ENCODE results near the gene SLC26A11.
"Not testable (repeated sequence)": the region's sequence is repeated elsewhere in the genome, so short reads cannot be mapped to it uniquely, and the experiment has no call there.

Gene SLC26A11

DNA sequence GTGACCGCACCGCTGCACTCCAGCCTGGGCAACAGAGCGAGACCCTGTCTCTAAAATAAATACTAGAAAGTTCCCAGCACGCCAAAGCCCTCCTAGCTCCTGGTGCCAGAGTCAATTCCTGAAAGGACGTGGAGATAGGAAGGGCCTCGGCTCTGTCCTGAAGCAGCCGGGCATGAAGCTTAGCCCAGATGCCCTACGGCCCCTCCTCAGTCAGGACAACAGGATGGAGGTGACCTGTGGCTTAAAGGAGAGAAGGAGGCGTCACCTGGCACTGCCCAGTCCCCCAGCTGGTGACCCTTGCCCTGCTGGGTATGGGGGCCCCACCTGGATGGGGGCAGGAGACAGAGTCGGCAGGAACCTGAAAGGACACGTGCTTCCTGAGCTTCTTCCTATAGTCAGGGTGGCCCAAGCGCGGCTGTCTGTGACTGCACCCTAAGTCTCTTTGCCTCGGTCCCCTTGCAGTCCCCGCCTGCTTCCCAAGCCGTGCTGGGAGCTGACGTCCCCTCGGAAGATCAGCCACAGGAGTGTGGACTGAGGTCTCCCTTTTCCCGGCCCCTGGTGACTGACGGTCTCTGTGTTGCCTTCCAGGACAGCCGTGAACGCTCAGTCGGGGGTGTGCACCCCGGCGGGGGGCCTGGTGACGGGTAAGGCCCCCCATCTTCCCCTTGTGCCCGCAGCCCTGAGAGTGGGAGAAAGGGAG lies 25.5 kb downstream of the SLC26A11 start:
- no peak for DNase-seq

DNA sequence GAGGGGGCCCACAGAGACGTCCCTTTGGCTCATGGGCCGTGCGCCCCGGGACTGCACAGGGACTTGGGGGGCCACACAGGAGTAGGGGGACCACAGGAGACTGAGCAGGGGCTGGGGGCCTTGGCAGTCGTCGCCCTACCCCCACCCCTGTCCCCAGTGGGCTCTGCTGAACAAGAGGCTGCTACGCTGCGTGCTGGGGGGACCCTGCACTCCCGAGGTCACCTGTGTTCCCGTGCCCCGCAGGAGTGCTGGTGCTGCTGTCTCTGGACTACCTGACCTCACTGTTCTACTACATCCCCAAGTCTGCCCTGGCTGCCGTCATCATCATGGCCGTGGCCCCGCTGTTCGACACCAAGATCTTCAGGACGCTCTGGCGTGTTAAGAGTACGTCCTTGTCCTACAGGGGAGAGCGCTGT lies 26.0 kb downstream of the SLC26A11 start:
- no peak for DNase-seq

DNA sequence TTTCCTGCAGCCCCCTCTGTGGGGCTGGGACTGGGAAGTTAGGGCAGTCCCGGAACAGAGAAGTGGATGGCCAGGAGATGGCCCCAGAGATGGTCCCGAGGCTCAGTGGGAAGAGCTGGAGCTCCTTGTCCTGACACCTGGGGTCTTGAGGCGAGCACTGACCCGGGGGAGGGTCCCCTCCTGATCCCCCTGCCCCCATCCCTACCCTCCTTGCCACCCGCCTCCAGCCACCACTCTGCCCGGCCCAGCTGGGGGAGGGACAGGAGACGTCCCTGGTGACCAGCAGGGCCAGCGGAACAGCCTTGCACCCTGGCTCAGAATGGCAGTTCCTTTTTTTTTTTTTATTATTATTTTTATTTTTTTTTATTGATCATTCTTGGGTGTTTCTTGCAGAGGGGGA lies 26.5 kb downstream of the SLC26A11 start:
- DNase-seq, result no peak

DNA sequence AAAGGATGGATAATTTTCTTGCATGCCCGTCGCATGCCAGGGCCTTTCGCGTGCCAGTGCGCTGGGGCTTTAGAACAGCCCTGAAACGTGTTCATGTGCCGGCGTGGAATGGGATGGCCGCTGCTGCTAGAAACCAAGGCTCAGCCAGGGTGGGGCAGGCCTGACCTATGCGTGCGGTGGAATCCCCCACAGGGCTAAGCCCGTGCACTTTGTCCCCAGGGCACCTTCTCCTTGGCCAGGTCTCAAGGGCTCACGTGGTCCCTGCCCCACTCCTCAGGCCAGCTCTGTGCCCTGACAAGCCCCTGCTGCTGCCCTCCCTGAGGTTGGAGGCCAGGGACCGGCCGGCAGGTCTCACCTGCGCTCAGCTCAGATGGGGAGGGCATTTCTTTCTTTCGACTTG lies 27.3 kb downstream of the SLC26A11 start:
- no peak for DNase-seq

DNA sequence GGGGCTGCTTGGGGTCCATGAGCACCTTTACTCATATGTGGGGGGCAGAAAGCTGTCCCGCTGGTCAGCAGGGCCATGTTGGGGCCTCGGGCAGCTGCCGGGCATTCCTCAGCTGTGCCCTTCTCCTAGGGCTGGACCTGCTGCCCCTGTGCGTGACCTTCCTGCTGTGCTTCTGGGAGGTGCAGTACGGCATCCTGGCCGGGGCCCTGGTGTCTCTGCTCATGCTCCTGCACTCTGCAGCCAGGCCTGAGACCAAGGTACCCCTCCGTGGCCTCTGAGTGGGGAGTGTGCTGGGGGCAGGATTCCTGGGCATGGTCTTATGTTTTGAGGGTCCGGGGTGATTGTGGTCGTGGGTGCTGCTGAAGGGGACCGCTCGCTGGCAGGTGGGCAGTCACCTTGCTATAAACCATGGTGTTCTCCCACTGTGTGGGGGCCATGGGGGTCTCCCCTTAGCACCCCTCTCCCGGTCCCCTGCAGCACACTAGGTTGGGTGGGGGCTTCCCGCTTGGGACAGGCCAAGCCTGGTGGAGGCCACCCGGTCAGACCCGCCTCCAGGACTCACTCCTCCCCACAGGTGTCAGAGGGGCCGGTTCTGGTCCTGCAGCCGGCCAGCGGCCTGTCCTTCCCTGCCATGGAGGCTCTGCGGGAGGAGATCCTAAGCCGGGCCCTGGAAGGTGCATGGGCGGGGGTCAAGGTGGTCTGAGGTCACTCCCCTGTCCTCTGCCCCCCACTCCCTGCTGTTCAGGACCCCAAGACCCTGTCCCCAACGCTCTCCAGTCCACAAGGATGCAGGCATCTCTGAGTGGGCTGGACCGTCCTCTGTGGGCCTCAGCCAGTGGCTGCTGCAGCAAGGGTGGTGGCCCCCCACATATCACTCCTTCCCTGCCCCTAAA lies 28.0 kb downstream of the SLC26A11 start:
- DNase-seq, result no peak

DNA sequence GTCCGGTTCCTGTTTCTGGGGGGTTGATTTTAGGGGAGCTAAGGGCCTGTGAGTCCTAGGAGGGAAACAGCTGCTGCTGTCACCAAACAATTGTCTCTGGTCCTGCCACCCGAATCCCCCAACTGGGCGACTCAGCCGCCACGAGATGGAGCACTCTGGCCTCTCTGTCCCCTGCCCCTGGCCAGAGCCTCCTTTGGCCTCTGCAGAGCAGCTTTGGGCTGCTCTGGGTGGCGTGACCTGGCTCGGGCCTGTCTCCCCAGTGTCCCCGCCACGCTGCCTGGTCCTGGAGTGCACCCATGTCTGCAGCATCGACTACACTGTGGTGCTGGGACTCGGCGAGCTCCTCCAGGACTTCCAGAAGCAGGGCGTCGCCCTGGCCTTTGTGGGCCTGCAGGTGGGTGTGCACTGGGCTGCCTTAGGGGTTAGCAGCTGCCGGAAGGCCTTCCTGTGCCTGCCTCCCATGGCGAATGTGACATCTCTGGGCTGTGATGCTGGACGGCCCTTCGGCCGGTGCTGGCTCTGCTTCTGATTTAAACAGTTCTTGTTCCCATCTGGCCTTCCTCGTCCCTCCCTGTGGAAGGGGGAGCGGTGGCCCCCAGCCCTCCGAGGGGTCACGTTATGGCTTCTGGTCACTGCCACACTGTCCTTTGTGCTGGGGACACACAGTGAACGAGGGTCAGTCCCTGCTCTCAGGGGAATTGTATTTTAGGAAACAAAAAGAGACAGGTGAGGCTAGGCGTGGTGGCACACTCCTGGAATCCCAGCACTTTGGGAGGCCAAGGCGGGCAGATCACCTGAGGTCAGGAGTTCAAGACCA lies 28.9 kb downstream of the SLC26A11 start:
- no peak for DNase-seq

DNA sequence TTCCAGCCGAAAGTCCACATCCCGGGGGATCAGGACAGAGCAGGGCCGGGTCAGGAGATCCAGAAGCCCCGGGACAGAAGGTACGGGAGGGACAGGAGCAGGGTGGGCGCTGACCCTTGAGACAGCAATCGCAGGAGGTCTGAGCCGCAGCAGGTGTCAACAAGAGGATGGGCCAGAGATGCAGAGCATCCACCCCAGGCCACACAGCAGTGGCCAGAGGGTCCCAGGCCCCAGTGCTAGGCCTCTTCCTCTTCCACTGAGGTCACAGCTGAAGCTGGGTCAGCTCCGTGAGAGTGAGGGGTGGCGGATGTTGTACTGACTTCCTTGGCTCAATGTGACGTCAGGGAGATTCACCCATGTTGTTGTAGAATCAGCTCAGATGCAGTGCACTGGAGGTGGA lies 31.7 kb downstream of the SLC26A11 start:
- DNase-seq, result no peak

DNA sequence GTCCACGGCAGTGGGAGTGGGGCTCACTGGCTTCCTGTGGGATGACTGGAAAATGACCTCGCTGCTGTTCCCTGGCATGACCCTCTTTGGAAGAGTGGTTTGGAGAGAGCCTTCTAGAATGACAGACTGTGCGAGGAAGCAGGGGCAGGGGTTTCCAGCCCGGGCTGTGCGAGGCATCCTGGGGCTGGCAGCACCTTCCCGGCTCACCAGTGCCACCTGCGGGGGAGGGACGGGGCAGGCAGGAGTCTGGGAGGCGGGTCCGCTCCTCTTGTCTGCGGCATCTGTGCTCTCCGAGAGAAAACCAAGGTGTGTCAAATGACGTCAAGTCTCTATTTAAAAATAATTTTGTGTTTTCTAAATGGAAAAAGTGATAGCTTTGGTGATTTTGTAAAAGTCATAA lies 32.6 kb downstream of the SLC26A11 start:
- DNase-seq, result peak; percentile 72 to 85 (median 78)

DNA sequence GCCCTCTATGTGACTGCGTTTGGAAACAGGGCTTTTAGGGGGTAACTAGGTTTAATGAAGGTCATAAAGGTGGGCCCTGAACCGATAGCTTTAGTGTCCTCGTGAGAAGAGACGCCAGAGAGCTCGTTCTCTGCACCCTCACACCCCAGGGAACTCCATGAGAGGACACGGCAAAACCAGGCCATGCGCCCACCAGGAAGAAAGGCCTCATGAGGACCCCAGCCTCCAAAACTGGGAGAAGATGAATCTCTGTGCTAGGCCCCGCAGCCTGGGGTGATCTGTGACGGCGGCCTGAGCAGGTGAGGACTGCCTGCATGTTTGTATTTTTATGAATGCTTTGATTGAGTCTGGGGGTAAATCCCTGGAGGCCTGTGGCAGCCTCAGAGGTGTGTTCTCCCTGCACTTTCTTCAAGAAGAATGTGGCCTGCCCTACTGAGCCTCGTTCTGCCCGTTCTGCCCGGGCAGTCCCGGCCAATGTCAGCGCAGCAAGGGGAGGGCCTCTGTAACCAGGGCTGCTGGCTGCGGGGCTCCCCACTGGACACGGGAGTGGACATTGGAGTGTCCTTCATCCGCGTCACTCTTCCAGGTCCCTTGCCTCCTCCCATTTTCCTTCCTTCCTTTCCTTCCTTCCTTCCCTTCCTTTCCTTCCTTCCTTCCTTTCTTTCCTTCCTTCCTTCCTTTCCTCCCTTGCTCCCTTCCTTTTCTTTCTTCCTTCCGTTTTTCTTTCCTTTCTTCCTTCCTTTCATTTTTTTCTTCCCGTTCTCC lies 33.6 kb downstream of the SLC26A11 start:
- no peak for DNase-seq

DNA sequence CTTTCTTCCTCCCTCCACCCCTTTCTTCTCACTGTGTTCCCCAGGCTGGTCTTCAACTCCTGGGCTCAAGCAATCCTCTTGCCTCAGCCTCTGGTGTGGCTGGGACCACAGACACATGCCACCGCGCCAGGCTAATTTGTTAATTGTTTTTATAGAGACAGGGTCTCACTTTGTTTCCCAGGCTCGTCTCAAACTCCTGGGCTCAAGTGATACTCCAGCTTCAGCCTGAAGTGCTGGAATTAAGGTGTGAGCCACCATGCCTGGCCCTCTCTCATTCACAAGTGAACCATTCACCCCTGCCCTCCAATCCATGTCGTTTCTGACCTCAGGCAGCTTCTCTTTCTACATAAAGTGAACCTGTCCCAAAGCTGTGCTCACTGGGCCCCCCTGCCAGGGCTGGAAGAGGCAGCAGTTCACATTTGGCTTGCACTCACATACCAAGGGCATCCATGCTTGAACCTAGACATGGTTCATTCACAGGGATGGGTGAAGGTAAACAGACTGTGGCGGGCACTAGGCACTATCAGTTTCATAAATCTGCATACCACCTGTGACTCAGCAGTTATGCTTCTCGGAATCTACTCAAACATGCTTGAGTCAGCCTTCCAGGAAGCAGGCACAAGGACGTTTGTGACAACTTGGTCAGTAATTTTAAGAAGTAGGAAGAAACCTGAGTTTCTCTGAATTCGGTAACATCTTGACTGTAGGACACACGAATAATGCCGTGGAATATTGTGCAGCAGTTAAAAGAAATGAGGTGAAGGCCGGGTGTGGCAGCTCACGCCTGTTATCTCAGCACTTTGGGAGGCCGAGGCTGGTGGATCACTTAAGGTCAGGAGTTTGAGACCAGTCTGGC lies 34.4 kb downstream of the SLC26A11 start:
- DNase-seq, result no peak

DNA sequence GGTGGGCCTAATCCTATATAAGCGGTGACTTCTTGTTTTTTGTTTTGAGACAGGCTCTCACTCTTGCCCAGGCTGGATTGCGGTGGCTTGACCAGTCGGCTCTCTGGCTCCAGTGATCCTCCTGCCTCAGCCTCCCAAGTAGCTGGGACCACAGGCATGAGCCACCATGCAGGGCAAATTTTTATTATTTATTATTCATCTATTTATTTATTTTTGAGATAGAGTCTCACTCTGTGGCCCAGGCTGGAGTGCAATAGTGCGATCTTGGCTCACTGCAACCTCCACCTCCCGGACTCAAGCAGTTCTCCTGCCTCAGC lies 35.8 kb downstream of the SLC26A11 start:
- no peak for DNase-seq

DNA sequence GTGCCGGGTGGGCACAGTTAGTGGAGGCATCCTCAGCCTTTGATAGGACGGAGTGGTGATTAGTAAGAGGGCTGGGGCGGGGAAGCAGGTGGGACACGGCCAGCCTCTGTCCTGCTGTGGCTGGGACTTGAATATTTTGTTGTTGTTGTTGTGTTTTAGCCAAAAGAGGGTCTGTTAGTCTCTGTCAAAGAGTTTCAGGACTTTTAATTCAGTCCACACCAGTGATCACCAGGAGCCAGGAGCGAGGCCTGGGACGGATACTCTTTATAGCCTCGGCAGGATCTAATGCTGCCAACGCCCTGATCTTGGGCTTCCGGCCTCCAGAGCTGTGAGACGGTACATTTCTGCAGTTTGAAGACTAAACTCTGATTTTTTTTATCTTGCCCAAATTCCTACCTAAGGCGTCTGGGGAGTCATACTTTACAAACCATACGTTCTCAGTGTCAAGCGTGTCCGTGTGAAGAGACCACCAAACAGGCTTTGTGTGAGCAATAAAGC lies 37.5 kb downstream of the SLC26A11 start:
- DNase-seq, result no peak

DNA sequence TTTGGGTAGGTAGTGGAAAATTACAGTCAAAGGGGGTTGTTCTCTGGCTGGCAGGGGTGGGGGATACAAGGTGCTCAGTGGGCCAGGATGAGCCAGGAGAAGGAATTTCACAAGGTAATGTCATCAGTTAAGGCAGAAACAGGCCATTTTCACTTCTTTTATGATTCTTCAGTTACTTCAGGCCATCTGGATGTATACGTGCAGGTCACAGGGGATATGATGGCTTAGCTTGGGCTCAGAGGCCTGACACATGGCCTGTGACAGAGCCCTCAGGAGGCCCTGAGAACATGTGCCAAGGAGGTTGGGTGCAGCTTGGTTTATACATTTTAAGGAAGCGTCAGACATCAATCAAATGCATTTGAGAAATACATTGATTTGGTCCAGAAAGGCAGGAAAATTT lies 38.1 kb downstream of the SLC26A11 start:
- not testable (repeated sequence) for DNase-seq

DNA sequence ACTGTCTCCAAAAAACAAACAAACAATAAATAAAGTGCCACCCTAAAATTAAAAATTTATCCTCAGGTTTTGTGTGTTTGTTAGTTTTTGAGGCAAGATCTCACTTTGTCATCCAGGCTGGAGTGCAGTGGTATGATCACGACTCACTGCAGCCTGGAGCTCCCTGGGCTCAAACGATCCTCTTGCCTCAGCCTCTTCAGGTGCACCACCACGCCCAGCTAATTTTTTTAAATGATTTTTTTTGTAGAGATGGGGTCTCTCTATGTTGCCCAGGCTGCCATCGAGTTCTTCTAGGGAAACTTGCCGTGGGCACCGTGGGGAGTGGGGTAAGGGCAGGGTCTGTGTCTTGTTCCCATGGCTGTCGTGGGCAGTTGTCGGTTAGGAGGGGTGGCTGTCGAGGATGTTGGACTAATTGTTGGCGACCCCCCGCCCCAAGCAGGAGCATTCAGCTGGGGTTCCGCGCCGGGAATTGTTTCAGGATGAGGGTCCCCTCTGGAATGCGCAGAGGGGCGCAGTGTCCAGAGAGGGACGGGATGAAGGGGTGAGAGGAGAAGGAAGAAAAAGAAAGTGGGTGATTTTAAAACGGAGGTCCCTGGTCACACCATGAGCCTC lies 39.3 kb downstream of the SLC26A11 start:
- DNase-seq, result peak in 2 of 6 experiments; percentile 7 to 42

DNA sequence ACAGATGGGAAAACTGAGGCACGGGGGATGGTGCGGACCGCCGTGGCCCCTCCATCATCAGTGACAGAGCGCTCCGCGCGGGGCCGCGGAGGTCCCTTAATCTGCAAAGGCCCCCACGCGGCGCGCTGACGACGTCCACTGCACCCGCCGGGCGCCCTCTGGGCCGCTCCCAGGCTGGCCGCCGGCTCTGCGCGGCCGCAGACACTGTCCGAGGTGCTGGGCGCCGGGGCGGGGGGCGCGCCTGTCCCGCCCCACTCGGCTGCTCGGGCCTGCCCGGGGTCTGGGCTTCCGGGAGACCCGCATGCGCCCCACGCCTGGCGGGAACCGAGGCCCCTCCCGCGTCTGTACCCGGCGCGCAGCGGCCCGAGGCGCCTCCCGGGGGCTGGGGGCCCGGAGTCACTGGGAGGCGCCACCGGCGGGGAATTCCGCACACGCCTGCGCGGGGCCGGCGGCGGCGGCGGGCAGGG lies 39.9 kb downstream of the SLC26A11 start:
- DNase-seq, result peak; percentile 58 to 82 (median 74)

DNA sequence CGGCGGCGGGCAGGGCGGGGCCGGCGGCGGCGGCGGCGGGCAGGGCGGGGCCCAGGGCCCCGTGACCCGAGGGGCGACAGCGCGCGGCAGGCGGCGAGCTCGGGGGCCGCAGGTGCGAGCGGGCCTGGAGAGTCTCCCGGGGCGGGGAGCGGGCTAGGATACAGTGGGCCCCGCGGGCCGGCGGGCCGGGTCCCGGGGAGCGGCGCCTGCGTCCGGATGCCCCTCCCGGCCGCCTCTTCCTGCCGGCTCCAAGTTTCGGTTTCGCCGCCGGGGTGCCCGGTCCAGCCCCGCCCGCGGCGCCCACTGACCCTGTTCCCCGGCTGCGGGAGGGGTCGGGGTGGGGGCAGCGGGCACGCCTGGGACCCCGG lies 40.5 kb downstream of the SLC26A11 start, which contains the start of gene RNF213:
Gene RNF213 (plus strand): TSS at position 62 of the 368 bp plus-strand sequence. CDS start 2,830 bp downstream, outside the sequence.
- peak; percentile 21 to 66 (median 52) for DNase-seq

DNA sequence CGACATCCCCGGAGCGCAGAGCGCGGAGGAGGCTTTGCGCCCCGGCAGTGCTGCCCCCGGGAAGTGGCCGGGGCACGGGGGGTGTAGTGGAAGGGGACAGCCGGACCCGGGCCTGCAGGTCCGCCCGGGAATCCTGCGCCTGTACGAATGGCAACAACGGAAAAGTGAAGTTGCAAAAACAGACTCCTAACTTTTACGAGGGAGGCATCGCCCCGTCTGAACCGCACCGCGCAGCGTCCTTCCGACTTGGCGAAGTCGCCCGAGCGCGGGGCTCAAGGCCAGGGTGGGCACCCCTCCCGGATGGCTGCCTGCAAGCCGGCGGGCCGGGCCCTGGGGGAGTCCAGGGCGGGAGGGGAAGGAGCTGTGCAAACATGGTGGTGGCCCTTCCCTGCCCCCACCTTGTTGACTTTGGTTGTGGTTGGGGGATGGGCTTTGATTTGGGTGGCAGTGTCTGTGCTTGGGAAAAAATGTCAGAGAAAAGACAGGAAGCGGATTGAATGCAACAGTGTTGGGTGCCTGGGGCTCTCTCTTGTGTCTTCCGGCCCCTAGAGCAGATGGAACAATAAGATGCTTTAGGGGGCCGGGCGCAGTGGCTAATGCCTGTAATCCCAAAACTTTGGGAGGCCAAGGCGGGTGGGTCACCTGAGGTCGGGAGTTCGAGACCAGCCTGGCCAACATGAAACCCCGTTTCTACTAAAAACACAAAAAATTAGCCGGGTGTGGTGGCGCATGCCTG lies 41.1 kb downstream of the SLC26A11 start:
- DNase-seq, result peak; percentile 66 to 88 (median 76)

DNA sequence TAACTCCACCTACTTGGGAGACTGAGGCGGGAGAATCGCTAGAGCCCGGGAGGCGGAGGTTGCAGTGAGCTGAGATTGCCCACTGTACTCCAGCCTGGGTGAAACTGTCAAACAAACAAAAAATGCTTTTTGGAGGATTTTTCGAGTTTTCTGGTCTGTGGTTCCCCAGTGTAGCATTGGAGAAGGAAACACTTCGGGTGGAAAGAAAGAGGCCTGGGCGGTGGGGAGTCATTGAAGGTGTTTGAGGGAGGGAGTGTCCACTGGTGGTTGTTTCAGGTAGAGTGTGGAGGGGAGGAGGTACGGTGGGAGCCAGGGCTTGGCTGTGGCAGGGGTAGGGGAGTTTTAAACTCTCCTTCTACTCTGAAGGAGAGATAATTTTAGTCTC lies 41.7 kb downstream of the SLC26A11 start:
- DNase-seq, result peak in 1 of 6 experiments; percentile 22

DNA sequence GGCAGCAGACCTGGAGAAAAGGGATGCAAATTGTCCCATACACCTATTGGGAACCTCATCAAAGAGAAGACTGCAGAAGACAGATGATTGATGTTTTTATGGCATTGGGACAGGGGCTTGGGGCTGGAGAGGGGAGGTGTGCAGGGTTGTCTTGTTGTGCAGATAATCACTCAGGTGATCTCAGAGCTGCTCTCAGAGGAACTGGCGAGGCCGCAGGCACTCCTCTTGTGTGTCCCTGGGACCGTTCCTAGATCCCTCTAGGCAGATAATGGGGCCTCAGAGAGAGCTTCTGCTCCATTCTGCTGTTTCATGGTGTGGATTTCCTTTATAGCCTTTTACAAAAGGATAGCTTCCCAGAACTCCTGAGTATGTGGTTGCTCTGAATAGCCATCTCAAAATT lies 42.1 kb downstream of the SLC26A11 start:
- DNase-seq, result peak in 2 of 6 experiments; percentile 9 to 10

DNA sequence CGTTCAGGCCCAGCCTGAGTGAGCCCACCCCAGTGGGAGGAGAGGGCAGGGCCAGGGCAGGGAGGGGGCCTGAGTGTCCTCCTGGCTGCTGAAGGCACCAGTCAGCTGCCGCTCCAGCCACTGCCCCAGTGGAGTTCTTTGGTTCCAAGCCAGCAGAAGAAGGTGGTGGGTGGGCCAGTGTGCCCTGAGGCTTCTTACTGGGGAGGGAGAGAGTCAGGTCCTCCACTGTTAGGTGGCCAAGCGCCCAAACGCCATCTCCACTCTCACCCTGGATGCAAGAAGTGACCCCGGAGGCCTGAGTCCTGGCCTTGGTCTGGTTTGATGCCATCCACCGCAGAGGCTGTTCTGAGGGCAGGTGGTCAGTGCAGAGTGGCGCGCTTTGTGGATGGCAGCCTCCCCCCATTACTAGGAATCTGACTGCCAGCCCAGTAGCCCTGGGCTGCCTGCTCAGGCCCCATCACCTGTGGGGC lies 42.6 kb downstream of the SLC26A11 start:
- DNase-seq, result no peak

Measured in stimulated activated naive CD4-positive, alpha-beta T cell (primary cell).